GM21529 (cell line): Measurements from ENCODE around the gene COLEC12.
"Not testable (repeated sequence)": the region's sequence is repeated elsewhere in the genome, so short reads cannot be mapped to it uniquely, and the experiment has no call there.

Source experiments
- ATAC-seq: cut with Tn5 transposase; IDR thresholded peaks from one replicate; pipeline ENCODE4 v1.9.1; 2021; ENCODE audit not compliant: unreplicated experiment

The COLEC12 gene

DNA sequence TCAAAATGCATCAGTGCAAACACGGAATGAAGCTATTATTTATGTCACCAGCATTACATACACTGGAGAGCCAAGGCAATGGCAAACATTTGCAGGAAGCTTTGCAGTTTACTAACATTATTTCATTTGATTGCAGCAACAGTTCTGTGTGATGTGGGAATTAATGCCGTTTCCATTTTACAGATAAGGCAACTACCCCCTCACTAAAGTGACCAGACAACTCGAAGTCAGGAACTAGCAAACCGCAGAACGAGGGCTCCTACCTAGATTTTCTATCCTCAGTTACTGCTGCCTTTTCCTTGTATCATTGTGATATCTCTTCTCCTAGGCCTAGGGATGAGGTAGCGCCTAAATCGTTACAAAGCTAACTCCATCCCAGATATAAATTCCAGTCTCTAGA, 85.5 kb downstream of the COLEC12 start:
- ATAC-seq, result no peak

DNA sequence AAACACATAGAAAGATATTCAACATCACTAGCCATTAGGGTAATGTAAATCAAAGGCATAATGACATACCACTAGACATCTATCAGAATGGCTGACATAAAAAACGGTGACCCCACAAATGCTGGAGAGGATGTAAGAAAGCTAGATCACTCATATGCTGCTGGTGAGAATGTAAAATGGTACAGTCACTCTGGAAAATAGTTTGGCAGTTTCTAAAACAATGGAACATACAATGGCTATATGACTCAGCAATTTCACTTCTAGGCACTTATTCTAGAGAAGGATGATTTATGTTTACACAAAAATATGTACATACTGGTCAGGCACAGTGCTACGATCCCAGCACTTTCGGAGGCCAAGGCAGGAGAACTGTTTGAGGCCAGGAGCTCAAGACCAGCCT, 87.3 kb downstream of the COLEC12 start:
- ATAC-seq, result no peak

DNA sequence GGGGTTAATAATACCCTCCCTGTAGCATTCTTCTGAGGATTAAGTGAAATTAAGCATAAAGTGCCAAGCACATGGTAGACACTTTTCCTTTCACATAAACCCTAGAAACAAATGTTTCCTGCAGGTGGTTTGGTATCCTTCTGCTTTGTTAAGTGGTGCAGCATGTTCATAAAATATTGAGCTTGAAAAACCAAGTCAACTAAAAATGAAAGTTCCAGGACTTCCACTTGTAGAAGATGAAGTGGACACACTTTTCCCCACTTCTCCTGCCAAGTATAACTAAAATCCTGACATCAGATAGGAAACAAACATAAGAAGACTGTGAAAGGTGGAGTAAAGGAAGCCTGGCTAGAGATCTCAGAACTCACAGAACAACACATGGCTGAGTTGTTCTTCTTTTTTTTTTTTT, 90.5 kb downstream of the COLEC12 start:
- no peak for ATAC-seq

DNA sequence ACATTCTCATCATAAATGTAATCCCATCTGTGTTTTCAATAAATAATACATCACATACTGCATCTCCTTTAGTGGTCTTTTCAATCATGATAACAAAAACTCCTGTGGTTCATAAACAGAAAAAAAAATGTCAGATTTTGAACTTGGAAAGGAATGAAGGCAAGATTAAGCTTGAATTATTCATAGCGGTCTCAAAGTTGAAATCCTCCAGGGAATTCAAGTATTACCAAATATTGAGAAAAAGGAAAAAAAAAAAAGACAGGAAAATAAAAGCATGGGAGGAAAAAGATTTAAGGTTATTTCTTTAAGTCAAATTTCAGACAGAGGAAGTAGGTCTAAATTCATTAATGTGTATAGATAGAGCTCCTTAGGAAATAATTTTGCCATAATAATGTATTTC, 92.1 kb downstream of the COLEC12 start:
- ATAC-seq, result no peak

DNA sequence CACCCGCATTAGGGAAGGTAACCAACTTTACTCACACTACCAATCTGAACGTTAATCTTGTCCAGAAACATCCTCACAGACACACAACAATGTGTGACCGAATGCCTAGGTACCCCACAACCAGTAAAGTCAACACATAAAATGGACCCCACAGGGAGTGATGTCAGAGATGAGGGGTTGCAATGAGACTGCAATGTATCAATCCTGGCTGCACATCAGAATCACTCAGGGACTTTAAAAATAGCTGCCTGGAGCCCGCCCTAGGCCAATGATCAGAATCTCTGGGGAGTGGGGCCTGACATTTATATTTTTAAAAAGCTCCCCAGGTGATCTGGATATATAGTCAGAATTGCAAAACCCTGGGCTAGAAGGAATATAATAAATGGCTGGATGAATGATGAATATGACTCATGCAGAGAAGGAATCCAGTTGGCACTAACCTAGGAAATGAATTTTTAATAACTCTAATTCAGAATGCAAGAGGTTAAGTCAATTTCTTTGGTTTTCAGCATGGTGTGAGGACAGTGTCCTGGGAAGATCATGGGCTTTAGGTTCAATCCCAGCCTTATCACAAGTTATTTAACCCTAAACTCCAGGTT, 92.8 kb downstream of the COLEC12 start:
- no peak for ATAC-seq

DNA sequence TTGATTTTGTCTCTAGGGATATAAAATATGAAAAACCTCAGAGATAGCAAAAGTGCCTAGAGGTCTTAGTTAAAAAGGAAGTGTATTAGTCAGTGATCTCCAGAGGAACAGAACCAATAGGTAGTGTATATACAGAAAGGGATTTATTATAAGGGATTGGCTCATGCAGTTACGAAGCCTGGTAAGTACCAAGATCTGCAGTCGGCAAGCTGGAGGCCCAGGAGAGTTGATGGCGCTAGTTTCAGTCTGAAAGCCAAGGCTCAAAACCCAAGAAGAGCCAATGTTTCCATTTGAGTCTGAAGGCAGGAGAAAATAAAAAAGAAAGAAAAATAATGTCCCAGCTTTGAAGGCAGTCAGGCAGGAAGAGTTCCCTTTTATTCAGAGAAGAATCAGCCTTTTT, 93.3 kb downstream of the COLEC12 start:
- ATAC-seq, result no peak

DNA sequence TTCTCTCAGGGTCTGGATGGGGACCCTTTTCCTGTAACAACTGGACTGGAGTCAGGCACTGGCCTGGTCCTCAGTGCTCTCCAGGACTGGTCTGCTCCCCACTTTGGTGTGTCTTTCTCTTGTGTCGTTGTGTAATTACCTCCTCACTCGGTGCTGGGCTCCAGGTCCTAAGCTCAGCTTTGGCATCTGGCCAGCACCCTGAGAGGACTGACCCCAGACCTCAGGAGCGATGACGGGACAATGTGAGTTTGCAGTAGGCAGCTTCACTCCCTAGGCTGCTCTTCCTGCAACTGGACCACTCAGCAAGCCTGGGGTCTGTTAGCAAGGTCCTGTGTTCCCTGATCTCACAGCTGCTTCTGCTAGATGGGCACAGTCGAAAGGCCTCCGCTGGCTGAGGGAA, 93.8 kb downstream of the COLEC12 start:
- ATAC-seq, result no peak

DNA sequence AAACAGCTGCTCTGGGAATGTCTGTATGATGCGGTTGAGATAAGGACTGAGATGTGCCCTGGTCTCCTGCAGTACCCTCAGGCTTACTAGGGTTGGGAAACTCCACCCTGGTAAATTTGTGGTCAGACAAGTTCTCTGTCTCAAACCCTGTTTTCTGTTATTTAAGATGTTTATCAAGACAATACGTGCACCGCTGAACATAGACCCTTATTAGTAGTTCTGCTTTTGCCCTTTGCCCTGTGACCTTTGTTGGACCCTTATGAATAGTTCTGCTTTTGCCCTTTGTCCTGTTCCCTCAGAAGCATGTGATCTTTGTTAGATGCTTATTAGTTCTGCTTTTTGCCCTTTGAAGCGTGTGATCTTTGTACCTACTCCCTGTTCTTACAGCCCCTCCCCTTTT, 95.5 kb downstream of the COLEC12 start:
- ATAC-seq, result not testable (repeated sequence)

DNA sequence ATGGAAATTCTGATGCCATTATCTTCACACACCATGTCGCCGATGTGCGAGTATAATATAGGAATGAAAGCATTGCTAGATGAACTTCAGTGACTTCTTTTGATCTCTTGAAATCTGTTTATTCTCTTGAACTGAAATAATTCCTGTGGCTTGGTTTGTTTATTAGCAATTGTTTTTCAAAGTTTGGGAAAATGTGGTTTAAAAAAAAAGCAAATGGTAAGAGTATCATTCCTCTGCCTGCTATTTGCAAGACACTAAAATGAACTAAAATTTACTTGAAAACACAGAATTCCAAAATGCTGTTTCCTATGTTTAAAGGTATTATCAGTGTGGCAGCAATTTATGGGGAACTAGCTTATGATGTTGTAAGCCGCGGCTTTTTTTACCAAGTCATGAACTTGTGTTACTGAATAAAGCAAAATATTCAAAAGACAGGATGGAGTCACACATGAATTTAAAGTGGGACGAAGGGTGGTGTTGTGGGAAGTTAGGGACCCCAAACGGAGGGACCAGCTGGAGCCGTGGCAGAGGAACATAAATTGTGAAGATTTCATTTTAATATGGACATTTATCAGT, 96.4 kb downstream of the COLEC12 start:
- no peak for ATAC-seq

DNA sequence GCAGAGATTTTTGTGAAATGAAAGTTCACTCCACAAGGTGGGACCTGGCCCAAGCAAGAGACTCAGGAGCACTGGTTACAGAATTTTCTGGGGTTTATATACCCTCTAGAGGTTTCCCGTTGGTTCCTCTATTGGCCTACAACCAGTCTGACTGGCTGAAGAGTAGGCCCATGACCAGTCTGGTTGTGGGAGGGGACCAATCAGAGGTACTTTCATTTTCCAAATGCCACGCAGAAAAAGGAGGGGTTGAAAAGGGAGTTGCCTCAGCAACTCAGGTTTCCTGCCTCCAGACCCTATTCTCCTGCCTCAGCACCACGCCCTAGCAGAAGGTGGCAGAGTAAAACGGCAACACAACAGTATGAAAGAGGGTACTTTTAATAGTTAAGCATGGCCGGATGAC, 98.4 kb downstream of the COLEC12 start:
- ATAC-seq, result no peak

DNA sequence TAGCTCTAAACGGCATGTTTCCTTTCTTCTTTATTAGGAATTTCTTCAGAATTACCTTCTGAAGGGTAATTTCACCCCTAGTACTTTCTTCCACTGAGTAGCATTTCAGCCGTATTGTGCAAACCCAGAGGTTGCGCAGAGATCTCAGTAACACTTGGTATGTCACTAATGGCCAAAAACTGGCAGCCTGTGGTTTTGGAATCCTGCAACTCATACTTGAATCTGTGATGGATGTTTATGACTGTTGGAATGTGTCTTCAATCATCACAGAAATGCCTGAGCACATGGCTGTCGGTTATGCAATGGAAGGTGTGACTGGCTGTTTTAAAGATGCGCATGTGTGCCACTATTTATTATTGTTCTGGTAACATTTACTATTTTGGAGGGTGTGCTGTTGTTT, 100.0 kb downstream of the COLEC12 start:
- no peak for ATAC-seq

DNA sequence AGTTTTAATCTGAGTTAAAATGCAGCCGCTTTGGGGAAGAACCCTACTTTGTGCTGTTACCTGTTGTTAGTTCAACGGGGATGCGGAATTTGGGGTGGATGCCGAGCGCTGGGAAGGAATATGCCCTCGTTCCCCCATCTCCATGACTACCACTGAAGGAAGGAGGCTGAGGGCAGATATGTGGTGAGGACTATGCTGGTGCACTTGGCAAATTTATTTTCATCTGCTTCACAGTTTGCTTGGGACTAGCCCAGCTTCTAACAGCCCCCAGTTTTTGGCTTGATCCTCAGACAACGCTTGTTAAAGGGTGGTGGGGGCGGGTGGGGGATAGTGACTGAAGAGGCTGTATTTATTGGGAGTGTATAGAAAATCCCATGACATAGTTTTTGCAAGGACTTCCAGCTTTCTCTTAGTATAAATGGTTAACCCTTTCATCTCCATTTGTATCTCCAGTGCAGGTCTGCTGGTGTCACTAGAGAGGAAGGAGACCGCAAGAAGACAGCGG, 100.8 kb downstream of the COLEC12 start:
- no peak for ATAC-seq

DNA sequence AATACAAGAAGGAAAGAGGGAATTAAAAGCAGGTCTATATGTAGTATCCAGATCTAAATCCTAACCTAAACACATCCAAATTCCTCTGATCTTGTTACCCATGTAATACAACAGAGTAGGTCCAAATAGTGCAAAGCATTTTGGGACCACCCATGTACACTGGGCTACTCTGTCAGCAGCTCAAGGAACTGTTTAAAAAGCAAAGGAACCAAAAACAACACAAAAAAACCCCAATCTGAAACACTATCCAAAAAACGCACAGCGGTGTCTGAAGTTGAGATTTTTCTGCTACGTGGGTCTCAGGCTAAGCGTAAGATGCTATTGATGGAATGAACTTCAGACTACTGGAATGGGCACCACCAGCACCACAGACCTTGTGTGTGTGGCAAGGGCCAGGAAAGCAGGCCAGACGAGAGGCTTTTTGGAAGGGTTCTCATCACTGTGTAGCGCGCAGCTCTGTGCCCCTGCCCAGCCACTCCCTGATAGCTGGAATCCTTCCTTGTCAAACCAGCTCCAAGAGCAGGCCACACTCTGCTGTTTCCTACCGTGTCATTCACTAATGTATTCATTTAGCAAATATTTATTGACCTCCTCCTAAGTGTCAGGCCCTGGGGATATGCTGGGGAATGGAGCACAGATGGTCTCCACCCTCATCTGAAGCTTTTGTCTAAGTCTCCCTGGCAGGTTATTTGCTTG, 101.4 kb downstream of the COLEC12 start:
- no peak for ATAC-seq

DNA sequence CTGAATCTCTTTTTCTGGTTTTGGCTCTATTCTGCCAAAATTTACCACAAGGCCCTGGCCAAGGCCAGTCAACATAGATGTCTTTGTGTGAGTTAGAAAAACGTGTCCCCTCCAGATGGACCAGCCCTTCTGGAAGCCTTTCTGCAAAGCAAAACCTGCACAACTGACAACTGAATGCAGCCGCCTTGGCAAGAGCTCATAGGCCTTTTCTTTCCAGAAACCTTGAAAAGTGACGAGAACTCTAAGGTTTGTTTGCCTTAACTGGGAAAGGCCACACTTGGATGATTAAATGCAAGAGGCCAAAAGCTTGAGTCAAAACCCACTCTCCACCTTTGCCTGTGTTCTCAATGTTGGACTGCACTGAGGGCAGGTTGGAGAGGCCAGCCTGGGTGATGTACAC, 103.9 kb downstream of the COLEC12 start:
- no peak for ATAC-seq

DNA sequence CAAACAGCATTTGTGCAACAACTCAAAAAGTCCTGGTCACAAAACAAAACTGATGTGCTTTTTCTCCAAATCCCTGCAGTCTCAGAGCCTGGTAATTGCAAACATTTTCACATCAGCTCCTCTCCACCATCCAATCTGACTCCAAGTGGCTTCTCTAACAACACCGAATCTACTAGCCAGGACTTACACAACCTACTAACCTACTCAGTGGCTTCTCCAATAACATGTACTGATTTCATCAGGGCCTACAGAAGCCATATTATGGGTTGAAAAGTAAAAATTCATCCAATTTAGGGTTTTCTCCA, 104.3 kb downstream of the COLEC12 start:
- no peak for ATAC-seq

DNA sequence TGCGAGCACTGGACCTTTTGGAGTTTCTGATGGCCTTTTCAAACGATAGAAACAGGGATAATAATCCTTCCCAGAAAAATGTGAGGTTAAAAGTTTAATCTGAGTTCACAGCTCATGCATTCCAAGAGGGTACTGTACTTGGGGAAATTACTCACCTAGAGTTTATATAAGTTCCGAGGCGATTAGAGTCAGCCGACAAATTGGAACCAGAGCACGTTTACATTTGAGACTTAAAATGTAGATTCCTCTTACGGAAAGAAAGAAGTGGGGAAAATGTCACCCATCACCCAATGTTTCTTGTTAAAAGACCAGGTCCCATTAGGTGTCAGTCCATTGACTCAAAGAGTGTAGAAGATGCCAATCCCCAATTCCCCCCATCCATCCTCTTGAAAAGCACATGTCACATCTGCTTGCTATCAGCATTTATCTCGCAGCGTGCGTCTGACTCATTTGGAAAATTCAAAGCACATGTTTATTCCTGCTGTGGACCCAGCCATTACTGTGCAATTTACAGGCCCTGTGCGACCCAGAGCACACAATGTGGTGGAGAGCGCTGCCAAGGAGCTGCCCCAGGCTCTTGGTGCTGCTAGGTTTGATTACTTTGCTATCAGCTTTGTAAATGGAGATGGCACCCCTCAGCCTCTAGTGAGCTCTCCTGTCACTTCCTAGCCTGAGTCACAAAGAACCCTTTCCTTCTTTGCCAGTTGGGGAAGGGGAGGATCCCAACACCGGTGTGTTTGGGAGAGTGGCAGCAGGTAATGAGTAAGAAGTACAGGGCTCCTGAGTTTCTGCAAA, 104.8 kb downstream of the COLEC12 start:
- ATAC-seq, result no peak

DNA sequence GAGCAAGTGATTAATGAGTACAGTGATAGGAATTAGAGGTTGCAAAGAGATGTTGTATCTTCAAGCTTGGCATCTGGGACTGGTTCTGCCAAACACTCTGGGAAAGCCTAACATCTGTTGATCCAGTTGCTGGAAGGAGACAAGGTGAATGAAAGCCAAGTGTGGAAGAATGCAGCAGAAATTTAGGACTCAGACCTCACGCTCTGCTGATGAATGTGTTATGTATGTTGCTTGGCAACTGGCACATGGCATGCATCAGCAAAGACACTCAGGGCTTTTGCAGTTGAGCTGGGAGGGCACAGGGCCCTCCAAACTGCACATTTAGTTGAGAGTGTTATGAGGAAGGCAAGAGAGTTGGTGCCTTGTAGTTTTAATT, 105.5 kb downstream of the COLEC12 start:
- no peak for ATAC-seq

DNA sequence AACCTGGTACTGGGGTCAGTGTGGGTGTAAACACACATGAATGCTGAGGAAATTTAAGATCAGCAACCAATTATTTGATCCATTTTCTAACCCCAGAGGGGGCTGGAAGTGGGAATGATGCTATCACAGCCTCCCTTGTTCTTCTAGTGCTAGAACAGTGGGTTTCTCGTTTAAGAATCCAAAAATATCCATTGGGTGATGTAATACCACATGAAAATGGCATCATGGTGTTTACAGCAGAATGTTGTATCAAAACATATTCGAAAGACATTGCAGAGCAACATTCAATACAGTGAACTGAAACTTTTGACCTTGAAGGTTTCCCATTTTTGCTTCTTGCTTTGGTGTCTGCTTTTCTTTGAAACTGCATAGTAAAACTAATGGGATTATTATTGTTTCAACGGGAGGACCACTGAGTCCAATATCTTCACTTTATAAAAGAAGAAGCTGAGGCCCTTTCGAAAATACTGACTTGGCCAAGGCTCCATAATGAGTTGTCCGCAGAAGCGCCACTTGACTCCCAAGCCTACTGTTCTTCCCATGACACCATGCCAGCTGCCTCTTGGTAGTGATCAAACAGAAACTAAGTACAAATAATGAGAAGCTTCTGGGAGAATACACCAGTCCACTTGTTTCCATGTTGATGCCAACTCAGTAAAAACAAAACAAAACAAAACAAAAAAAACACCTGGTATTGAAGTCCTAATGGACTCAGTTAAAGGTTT, 106.1 kb downstream of the COLEC12 start:
- ATAC-seq, result no peak

DNA sequence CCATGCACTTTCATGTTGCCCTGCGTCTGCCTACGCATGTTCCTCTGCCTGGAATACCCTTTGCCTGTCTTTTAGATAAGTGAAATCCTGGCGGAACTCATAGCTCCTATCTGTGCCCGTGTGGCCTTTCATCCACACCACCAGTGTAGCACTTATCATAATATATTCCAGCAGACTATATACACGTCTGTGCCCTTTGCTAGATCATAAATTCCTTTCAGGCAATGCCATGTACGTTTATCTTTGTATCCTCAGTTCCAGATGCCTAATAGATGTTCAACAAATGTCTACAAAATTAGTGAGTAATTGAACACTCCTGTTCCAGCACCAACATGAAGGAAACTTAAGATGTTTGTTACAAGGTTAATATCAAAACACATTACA, 106.9 kb downstream of the COLEC12 start:
- no peak for ATAC-seq

DNA sequence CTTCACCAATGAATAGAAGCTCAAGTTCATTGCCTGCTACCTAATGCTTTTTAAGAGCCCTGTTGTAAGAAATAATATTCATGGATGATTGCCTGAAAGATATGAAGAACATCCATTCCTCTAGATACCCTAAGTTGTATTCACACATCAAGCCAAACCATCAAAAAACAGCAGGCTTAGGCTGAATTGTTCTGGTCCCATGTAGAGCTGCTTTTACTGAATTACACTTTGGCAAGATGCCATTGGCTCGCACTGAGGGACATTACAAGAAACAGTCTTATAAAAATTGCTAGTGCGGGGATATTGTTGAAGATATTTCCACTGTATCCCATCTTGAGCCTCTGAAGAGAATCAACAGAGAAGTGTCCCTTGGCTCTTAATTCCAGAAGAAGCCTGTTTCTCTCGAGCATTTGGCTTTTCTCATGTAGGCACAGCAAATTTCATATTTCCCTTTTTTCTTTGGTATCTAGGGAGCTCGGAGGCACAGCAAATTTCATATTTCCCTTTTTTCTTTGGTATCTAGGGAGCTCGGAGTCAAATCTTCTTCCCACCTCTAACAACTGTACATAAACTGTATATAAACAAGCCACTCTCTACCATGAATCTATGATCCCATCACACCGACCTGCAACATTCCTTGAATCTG, 107.5 kb downstream of the COLEC12 start:
- ATAC-seq, result no peak
